ENCODE results near the gene SUSD4. TPM values are rescaled to one million over a fixed set of nuclear protein-coding genes. Genes with fewer than 3 reads are reported as not detected.

SUSD4 gene
- total and polyA plus RNA-seq, 2 donors = 4.6 to 5.2 TPM

DNA sequence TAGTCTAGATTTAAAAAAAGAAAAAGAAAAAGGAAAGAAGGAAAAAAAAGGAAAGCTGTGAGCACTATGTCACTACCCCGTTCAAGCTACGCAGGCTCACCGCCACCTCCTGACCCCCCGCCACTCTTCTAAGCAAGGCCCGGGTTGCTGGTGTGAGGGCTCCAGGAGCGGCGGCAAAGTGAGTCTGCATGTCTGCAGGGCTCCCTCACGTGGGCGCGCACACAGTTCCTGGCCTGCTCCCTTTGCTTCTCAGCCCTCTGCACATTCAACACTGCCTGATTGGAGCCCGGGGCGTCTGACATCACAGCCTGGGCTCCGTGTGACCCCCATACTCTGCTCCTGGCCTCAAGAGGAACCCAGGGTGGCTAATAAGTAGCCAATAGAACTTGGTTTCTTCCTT is 139.5 kb downstream of the SUSD4 start:
- Histone ChIP-seq H3K4me1 (ENCODE audit: control insufficient read depth in 2 of 2, insufficient read depth in 2 of 2, low read length in 2 of 2) (peaks cover 6 to 23% of the 10 kb centered on the region in 2 donors), H3K27me3 (ENCODE audit: control insufficient read depth in 2 of 2, insufficient read depth in 1 of 2, low read length in 1 of 2) (no peaks in the 10 kb centered on the region), H3K27ac (ENCODE audit: low read depth in 1 of 2, low read length in 1 of 2) (no peak overlapping the region), H3K36me3 (ENCODE audit: control insufficient read depth in 2 of 2, insufficient read depth in 2 of 2, low read length in 1 of 2) (no peaks in the 10 kb centered on the region), H3K4me3 (ENCODE audit: low read length in 2 of 2) (no peak overlapping the region), H3K9me3 (ENCODE audit: control insufficient read depth in 2 of 2, insufficient read depth in 1 of 2, low read length in 1 of 2) (peaks cover 0 to 5% of the 10 kb centered on the region in 2 donors)
- 94% methylated on average over 13 of the region's 13 CpGs for WGBS
- DNase-seq (ENCODE audit: low read depth in 6 of 9, low spot score in 9 of 9) = no peak

DNA sequence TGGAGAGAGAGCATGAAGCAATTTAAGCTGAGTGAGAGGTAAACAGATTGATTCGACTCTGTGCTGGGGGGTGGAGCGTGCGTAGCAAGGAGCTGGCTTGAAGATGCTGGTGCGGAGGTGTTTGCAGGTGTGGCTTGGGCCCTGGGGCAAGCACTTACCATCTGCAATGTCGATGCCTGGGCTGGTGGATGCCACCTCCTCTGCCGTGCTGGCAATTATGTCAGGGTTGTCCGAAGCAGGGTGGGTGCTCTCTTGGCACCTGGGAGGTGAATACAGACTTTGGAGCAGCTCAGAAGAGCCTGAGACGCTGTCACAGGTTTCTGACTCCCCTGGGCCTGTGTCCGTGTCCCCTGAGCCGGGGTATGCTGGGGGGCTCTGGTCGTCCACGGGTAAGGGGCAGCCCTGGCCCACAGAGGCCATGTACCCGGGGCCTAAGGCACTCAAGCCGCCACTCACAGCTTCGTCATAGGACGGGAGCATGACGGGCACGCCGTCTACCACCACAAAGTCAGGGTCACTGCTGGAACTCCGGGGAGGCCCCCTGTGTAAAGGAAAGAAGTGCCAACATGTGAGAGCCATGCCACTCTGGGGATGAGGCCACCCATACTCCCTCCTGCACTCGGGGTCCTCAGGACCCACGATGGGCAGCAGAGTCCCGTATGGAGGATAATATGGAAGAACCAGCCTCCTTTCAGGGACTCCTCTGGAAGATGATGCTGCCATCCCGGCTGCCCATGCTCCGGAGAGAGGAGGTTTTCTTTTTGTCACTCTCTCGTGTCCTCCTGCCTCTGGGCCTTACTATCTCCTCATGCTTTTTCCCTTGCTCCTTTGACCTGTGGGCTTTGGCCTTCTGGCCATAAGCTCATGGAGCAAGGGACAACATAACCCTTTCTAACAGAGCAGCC is 140.6 kb downstream of the SUSD4 start:
- 97% methylated on average over 26 of the region's 26 CpGs for WGBS
- no peaks in the 10 kb centered on the region for H3K36me3 ChIP-seq (ENCODE audit: control insufficient read depth in 2 of 2, insufficient read depth in 2 of 2, low read length in 1 of 2)
- peaks cover 2 to 14% of the 10 kb centered on the region in 2 donors for H3K9me3 ChIP-seq (ENCODE audit: control insufficient read depth in 2 of 2, insufficient read depth in 1 of 2, low read length in 1 of 2)
- peaks cover 0 to 13% of the 10 kb centered on the region in 2 donors for H3K4me1 ChIP-seq (ENCODE audit: control insufficient read depth in 2 of 2, insufficient read depth in 2 of 2, low read length in 2 of 2)
- H3K27me3 ChIP-seq (ENCODE audit: control insufficient read depth in 2 of 2, insufficient read depth in 1 of 2, low read length in 1 of 2) = no peaks in the 10 kb centered on the region
- no peak overlapping the region for H3K4me3 ChIP-seq (ENCODE audit: low read length in 2 of 2)
- DNase-seq (ENCODE audit: low read depth in 6 of 9, low spot score in 9 of 9) = no peak
- H3K27ac ChIP-seq (ENCODE audit: low read depth in 1 of 2, low read length in 1 of 2) = no peak overlapping the region

DNA sequence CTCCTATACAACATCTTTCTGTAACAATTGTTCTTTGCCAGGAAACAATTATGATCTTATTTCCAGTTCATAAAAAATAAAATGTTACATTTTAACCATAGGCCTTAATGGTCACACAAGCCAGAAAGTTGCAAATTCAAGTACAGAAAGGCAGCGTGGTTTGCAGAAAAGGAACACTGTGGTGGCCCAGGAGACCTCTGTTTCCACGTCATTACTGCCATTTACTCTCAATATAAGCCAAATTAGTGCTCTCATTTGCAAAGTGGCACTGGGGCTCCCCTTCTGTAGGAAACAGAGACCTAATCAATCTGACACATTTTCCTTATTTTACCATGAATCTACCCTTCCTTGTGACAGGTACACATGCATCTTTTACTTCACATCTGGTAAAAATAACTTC is 141.6 kb downstream of the SUSD4 start:
- Histone ChIP-seq H3K9me3 (ENCODE audit: control insufficient read depth in 2 of 2, insufficient read depth in 1 of 2, low read length in 1 of 2) (peaks cover 2 to 15% of the 10 kb centered on the region in 2 donors), H3K36me3 (ENCODE audit: control insufficient read depth in 2 of 2, insufficient read depth in 2 of 2, low read length in 1 of 2) (no peaks in the 10 kb centered on the region), H3K27ac (ENCODE audit: low read depth in 1 of 2, low read length in 1 of 2) (no peak overlapping the region), H3K4me3 (ENCODE audit: low read length in 2 of 2) (no peak overlapping the region), H3K27me3 (ENCODE audit: control insufficient read depth in 2 of 2, insufficient read depth in 1 of 2, low read length in 1 of 2) (no peaks in the 10 kb centered on the region), H3K4me1 (ENCODE audit: control insufficient read depth in 2 of 2, insufficient read depth in 2 of 2, low read length in 2 of 2) (peaks cover 0 to 3% of the 10 kb centered on the region in 2 donors)
- DNase-seq (ENCODE audit: low read depth in 6 of 9, low spot score in 9 of 9) = no peak
- WGBS = 86% methylated on average over 2 of the region's 2 CpGs

GRCh38 chr1:223221686-223222085 is 142.3 kb downstream of the SUSD4 start:
- no peak overlapping the region for H3K27ac ChIP-seq (ENCODE audit: low read depth in 1 of 2, low read length in 1 of 2)
- 91% methylated on average over 8 of the region's 8 CpGs for WGBS
- no peak overlapping the region for H3K4me3 ChIP-seq (ENCODE audit: low read length in 2 of 2)
- H3K4me1 ChIP-seq (ENCODE audit: control insufficient read depth in 2 of 2, insufficient read depth in 2 of 2, low read length in 2 of 2) = peaks cover 0 to 3% of the 10 kb centered on the region in 2 donors
- DNase-seq (ENCODE audit: low read depth in 6 of 9, low spot score in 9 of 9) = no peak
- no peaks in the 10 kb centered on the region for H3K27me3 ChIP-seq (ENCODE audit: control insufficient read depth in 2 of 2, insufficient read depth in 1 of 2, low read length in 1 of 2)
- H3K36me3 ChIP-seq (ENCODE audit: control insufficient read depth in 2 of 2, insufficient read depth in 2 of 2, low read length in 1 of 2) = no peaks in the 10 kb centered on the region
- H3K9me3 ChIP-seq (ENCODE audit: control insufficient read depth in 2 of 2, insufficient read depth in 1 of 2, low read length in 1 of 2) = peaks cover 2 to 15% of the 10 kb centered on the region in 2 donors

DNA sequence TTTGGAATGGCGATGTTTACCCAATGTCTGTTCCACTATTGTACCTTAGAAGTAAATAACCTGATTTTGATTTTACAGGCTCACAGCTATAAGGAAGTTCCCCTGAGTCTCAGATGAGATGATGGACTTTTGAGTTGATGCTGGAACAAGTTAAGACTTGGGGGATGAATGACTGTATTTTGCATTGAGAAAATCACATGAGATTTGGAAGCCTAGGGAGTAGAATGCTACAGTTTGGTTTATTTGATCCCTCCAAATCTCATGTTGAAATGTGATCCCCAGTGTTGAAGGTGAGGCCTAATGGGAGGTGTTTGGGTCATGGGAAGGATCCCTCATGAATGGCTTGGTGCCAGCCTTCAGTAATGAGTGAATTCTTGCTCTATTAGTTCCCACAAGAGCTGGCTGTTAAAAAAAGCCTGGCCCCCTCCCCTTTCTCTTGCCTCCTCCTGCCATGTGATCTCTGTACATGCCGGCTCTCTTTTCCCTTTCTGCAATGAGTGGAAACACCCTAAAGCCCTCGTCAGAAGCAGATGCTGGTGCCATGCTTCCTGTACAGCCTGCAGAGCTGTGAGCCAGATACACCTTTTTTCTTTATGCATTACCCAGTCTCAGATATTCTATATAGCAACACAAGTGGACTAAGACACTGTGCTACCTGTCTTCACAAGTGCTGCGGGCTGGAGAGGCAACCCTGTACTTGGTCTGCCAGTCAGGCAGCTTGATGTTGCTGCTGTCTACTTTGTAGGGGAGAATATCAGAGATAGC is 143.9 kb downstream of the SUSD4 start:
- no peak for DNase-seq (ENCODE audit: low read depth in 6 of 9, low spot score in 9 of 9)
- Histone ChIP-seq H3K27ac (ENCODE audit: low read depth in 1 of 2, low read length in 1 of 2) (peak overlapping the region in 1 of 2 donors; percentile 3), H3K9me3 (ENCODE audit: control insufficient read depth in 2 of 2, insufficient read depth in 1 of 2, low read length in 1 of 2) (peaks cover 2 to 12% of the 10 kb centered on the region in 2 donors), H3K4me3 (ENCODE audit: low read length in 2 of 2) (no peak overlapping the region), H3K36me3 (ENCODE audit: control insufficient read depth in 2 of 2, insufficient read depth in 2 of 2, low read length in 1 of 2) (no peaks in the 10 kb centered on the region), H3K4me1 (ENCODE audit: control insufficient read depth in 2 of 2, insufficient read depth in 2 of 2, low read length in 2 of 2) (peaks cover 0 to 3% of the 10 kb centered on the region in 2 donors), H3K27me3 (ENCODE audit: control insufficient read depth in 2 of 2, insufficient read depth in 1 of 2, low read length in 1 of 2) (no peaks in the 10 kb centered on the region)
- 85% methylated on average over 4 of the region's 4 CpGs for WGBS

GRCh38 chr1:223219318-223219635 is 144.7 kb downstream of the SUSD4 start:
- Histone ChIP-seq H3K27me3 (ENCODE audit: control insufficient read depth in 2 of 2, insufficient read depth in 1 of 2, low read length in 1 of 2) (no peaks in the 10 kb centered on the region), H3K4me3 (ENCODE audit: low read length in 2 of 2) (no peak overlapping the region), H3K4me1 (ENCODE audit: control insufficient read depth in 2 of 2, insufficient read depth in 2 of 2, low read length in 2 of 2) (peaks cover 0 to 3% of the 10 kb centered on the region in 2 donors), H3K9me3 (ENCODE audit: control insufficient read depth in 2 of 2, insufficient read depth in 1 of 2, low read length in 1 of 2) (peaks cover 2 to 12% of the 10 kb centered on the region in 2 donors), H3K27ac (ENCODE audit: low read depth in 1 of 2, low read length in 1 of 2) (no peak overlapping the region), H3K36me3 (ENCODE audit: control insufficient read depth in 2 of 2, insufficient read depth in 2 of 2, low read length in 1 of 2) (no peaks in the 10 kb centered on the region)
- DNase-seq (ENCODE audit: low read depth in 6 of 9, low spot score in 9 of 9) = no peak

- H3K9me3 ChIP-seq (ENCODE audit: control insufficient read depth in 2 of 2, insufficient read depth in 1 of 2, low read length in 1 of 2) = peaks cover 2 to 12% of the 10 kb centered on the region in 2 donors
- peaks cover 0 to 3% of the 10 kb centered on the region in 2 donors for H3K4me1 ChIP-seq (ENCODE audit: control insufficient read depth in 2 of 2, insufficient read depth in 2 of 2, low read length in 2 of 2)
- H3K27me3 ChIP-seq (ENCODE audit: control insufficient read depth in 2 of 2, insufficient read depth in 1 of 2, low read length in 1 of 2) = no peaks in the 10 kb centered on the region
- H3K27ac ChIP-seq (ENCODE audit: low read depth in 1 of 2, low read length in 1 of 2) = no peak overlapping the region
- H3K4me3 ChIP-seq (ENCODE audit: low read length in 2 of 2) = no peak overlapping the region
- WGBS = 92% methylated on average over 4 of the region's 4 CpGs
- no peaks in the 10 kb centered on the region for H3K36me3 ChIP-seq (ENCODE audit: control insufficient read depth in 2 of 2, insufficient read depth in 2 of 2, low read length in 1 of 2)
- no peak for DNase-seq (ENCODE audit: low read depth in 6 of 9, low spot score in 9 of 9)
These were observed 146.2 kb downstream of the SUSD4 start for GRCh38 chr1:223217781-223218180.

DNA sequence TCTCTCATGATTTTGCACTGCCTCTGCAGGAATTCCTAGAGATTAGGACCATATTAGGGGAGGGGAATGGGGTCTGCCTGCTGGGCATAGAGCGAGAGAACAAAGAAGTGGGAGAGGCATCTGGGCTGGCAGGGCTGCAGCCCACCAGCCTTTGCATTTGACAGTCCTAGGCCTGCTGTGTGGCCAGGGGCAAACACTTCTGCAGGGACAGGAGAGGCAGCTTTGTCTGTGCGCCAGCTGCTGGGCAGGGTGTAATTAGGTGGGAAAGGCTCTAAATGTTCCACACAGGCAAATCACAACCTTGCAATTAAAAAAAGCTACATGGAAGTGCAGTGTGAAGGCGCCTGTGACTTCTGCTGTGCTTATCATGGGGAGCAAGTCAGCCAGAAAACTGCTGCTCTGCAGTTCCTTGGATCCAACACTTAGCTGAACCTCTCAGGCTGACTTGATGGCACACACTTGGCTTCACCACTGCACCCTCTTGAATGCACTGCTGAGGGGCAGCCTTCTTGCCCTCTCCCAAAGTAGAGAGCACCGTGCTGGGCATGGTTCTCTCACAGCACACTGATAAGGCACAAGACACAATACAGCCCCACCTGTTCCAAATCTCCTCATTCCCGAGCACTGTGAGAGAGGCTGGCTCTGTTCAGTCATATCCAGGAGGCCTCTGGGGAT is 147.3 kb downstream of the SUSD4 start:
- Histone ChIP-seq H3K4me1 (ENCODE audit: control insufficient read depth in 2 of 2, insufficient read depth in 2 of 2, low read length in 2 of 2) (peaks cover 0 to 3% of the 10 kb centered on the region in 2 donors), H3K4me3 (ENCODE audit: low read length in 2 of 2) (no peak overlapping the region), H3K9me3 (ENCODE audit: control insufficient read depth in 2 of 2, insufficient read depth in 1 of 2, low read length in 1 of 2) (peaks cover 2 to 12% of the 10 kb centered on the region in 2 donors), H3K27ac (ENCODE audit: low read depth in 1 of 2, low read length in 1 of 2) (no peak overlapping the region), H3K36me3 (ENCODE audit: control insufficient read depth in 2 of 2, insufficient read depth in 2 of 2, low read length in 1 of 2) (no peaks in the 10 kb centered on the region), H3K27me3 (ENCODE audit: control insufficient read depth in 2 of 2, insufficient read depth in 1 of 2, low read length in 1 of 2) (no peaks in the 10 kb centered on the region)
- no peak for DNase-seq (ENCODE audit: low read depth in 6 of 9, low spot score in 9 of 9)
- 97% methylated on average over 5 of the region's 5 CpGs for WGBS

DNA sequence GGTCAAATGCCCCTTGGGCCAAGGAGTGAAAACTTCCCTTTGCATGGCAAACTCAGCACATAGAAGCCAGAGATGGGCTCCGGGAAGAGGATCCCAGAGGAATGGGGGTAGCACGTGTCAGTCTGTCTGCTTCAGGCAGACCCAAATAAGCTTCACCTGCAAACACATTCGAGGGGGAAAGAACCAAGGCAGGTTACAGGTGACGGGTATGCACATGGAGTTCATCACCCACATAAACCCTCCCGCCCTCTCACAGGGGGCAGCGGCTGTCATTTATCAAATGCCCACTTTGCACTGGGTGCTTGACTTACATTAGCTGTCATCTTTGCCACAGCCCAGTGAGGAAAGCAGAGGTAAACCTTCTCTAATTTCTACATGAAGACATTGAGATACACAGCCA is 147.9 kb downstream of the SUSD4 start:
- Histone ChIP-seq H3K9me3 (ENCODE audit: control insufficient read depth in 2 of 2, insufficient read depth in 1 of 2, low read length in 1 of 2) (peaks cover 2 to 12% of the 10 kb centered on the region in 2 donors), H3K27me3 (ENCODE audit: control insufficient read depth in 2 of 2, insufficient read depth in 1 of 2, low read length in 1 of 2) (no peaks in the 10 kb centered on the region), H3K4me3 (ENCODE audit: low read length in 2 of 2) (no peak overlapping the region), H3K4me1 (ENCODE audit: control insufficient read depth in 2 of 2, insufficient read depth in 2 of 2, low read length in 2 of 2) (peaks cover 0 to 3% of the 10 kb centered on the region in 2 donors), H3K27ac (ENCODE audit: low read depth in 1 of 2, low read length in 1 of 2) (no peak overlapping the region), H3K36me3 (ENCODE audit: control insufficient read depth in 2 of 2, insufficient read depth in 2 of 2, low read length in 1 of 2) (no peaks in the 10 kb centered on the region)
- 94% methylated on average over 6 of the region's 6 CpGs for WGBS
- DNase-seq (ENCODE audit: low read depth in 6 of 9, low spot score in 9 of 9) = no peak
